HCT116 (cell line): ENCODE results near the gene FAM171A1. TPM values are rescaled to one million over a fixed set of nuclear protein-coding genes. Genes with fewer than 3 reads are reported as not detected.

Experiments used
- ATAC-seq: fragments of 200-7000 bp; cut with Tn5 transposase; 2 replicates; pipeline ENCODE4 v1.9.1; 2020; ENCODE audit warnings: mild to moderate bottlenecking, moderate library complexity
- BruUV-seq: library from RNA; stranded (reverse); fragments of 400-500 nt; replicated peaks from 2 replicates; lab custom pipeline; 2021; lab: Mats Ljungman, UMichigan
- CTCF ChIA-PET: fragments of 300-600 bp; sonication (Branson Sonifier 250); formaldehyde crosslinking; loops from one replicate; lab custom pipeline; 2021; ENCODE audit warnings: antibody characterized with exemption; lab: Charles Lee
- POLR2A ChIA-PET: fragments of 300-600, 350-600 bp; sonication (Branson Sonifier 250); formaldehyde crosslinking; loops from one replicate; lab custom pipeline; 2021; ENCODE audit warnings: antibody characterized with exemption; lab: Charles Lee
- RAD21 ChIA-PET, 2 experiments: fragments of 300-600 bp; sonication (Branson Sonifier 250); formaldehyde crosslinking; loops; one replicate each; lab custom pipeline; 2023; ENCODE audit warnings: low total read pairs in 2 of 2; ENCODE audit not compliant: uncharacterized antibody in 2 of 2, unreplicated experiment in 2 of 2, low non-redundant PET in 1 of 2; lab: Charles Lee
- DNase-seq: peaks from one replicate; pipeline ENCODE4 v3.0.0-alpha.2; 2010; ENCODE audit warnings: low read depth, low spot score
- H2AFZ ChIP-seq: fragments of 200-600 bp; shearing (Covaris generic), sonication (generic); 2 replicates; pipeline ENCODE4 v1.6.1; 2017; ENCODE audit warnings: low read depth, mixed run types, mixed read lengths, antibody characterized with exemption, low read length; ENCODE audit not compliant: poor library complexity, severe bottlenecking
- H3K27ac ChIP-seq: 2 replicates; pipeline ENCODE4 v1.5.1; 2012; ENCODE audit warnings: low read depth, low read length
- H3K27me3 ChIP-seq: fragments of 200-600 bp; sonication (generic); 2 replicates; pipeline ENCODE4 v1.6.1; 2016; ENCODE audit warnings: mixed run types, low read length, mixed read lengths; ENCODE audit not compliant: insufficient read depth
- H3K36me3 ChIP-seq, 2 experiments: fragments of 200-500 bp in 1 of 2; fragments of 200-600 bp in 1 of 2; sonication (Bioruptor generic) in 1 of 2; sonication (generic) in 1 of 2; 2 replicates each; pipeline versions ENCODE4 v1.5.1 to v1.6.1; 2014 to 2016; ENCODE audit warnings: low read length in 2 of 2, inconsistent platforms in 1 of 2, mixed read lengths in 1 of 2, mixed run types in 1 of 2; ENCODE audit not compliant: insufficient read depth in 2 of 2, control insufficient read depth in 1 of 2
- H3K4me1 ChIP-seq, 2 experiments: fragments of 200-600 bp in 1 of 2; sonication (generic) in 1 of 2; 2 replicates each; pipeline versions ENCODE4 v1.5.1 to v1.6.1; 2012 to 2017; ENCODE audit warnings: low read length in 2 of 2, inconsistent platforms in 1 of 2, mild to moderate bottlenecking in 1 of 2, mixed read lengths in 1 of 2, mixed run types in 1 of 2, moderate library complexity in 1 of 2; ENCODE audit not compliant: insufficient read depth in 2 of 2, control insufficient read depth in 1 of 2
- H3K4me2 ChIP-seq: fragments of 200-600 bp; sonication (generic); 2 replicates; pipeline ENCODE4 v1.6.1; 2017; ENCODE audit warnings: mixed run types, low read length, mixed read lengths
- H3K4me3 ChIP-seq, 2 experiments: fragments of 200-600 bp in 1 of 2; sonication (generic) in 1 of 2; replicated peaks in 1 of 2; 2 replicates each; pipeline ENCODE4 v1.5.1; 2011 to 2016; ENCODE audit warnings: low read length in 2 of 2, control low read depth in 1 of 2, low read depth in 1 of 2, mild to moderate bottlenecking in 1 of 2, mixed read lengths in 1 of 2, mixed run types in 1 of 2
- H3K79me2 ChIP-seq: fragments of 200-600 bp; sonication (generic); 2 replicates; pipeline ENCODE4 v1.6.1; 2017; ENCODE audit warnings: mild to moderate bottlenecking, mixed run types, low read length, moderate library complexity, mixed read lengths; ENCODE audit not compliant: insufficient read depth
- H3K9ac ChIP-seq: fragments of 200-600 bp; sonication (generic); 2 replicates; pipeline ENCODE4 v1.6.1; 2016; ENCODE audit warnings: low read length, mixed read lengths
- H3K9me2 ChIP-seq: fragments of 200-600 bp; sonication (generic), shearing (Covaris generic); 2 replicates; pipeline ENCODE4 v1.6.1; 2017; ENCODE audit warnings: mixed run types, mild to moderate bottlenecking, moderate library complexity; ENCODE audit not compliant: insufficient read depth
- H3K9me3 ChIP-seq, 2 experiments: fragments of 200-500 bp in 1 of 2; fragments of 200-600 bp in 1 of 2; sonication (Bioruptor generic) in 1 of 2; sonication (generic) in 1 of 2; 2 replicates each; pipeline ENCODE4 v1.6.1; 2014 to 2017; ENCODE audit warnings: low read length in 2 of 2, mixed read lengths in 2 of 2, inconsistent platforms in 1 of 2, low read depth in 1 of 2, mild to moderate bottlenecking in 1 of 2, mixed run types in 1 of 2, moderate library complexity in 1 of 2; ENCODE audit not compliant: control insufficient read depth in 1 of 2, insufficient read depth in 1 of 2
- H4K20me1 ChIP-seq: fragments of 200-600 bp; sonication (generic), shearing (Covaris generic); 2 replicates; pipeline ENCODE4 v1.6.1; 2017; ENCODE audit warnings: mixed run types, mild to moderate bottlenecking, moderate library complexity; ENCODE audit not compliant: insufficient read depth
- CBX3 ChIP-seq: IDR thresholded peaks from 2 replicates; pipeline ENCODE4 v1.6.1; 2012; ENCODE audit warnings: low read depth
- CEBPB ChIP-seq: IDR thresholded peaks from 2 replicates; pipeline ENCODE4 v1.6.1; 2012; ENCODE audit warnings: low read depth
- CTCF ChIP-seq, 3 experiments: fragments of 200-600 bp in 1 of 3; sonication (generic) in 1 of 3; IDR thresholded peaks in 2 of 3; conservative IDR thresholded peaks in 1 of 3; 2 replicates each; pipeline ENCODE4 v1.5.1; 2012 to 2017; ENCODE audit warnings: low read depth in 2 of 3, low read length in 2 of 3, antibody characterized with exemption in 1 of 3, borderline replicate concordance in 1 of 3, control low read depth in 1 of 3, mild to moderate bottlenecking in 1 of 3, mixed read lengths in 1 of 3, mixed run types in 1 of 3, moderate library complexity in 1 of 3; ENCODE audit not compliant: insufficient read depth in 1 of 3
- EGR1 ChIP-seq: IDR thresholded peaks from 2 replicates; pipeline ENCODE4 v1.6.1; 2012; ENCODE audit warnings: low read depth
- EZH2phosphoT487 ChIP-seq: fragments of 200-600 bp; IDR thresholded peaks from 2 replicates; pipeline ENCODE4 v1.6.1; 2018; ENCODE audit warnings: antibody characterized with exemption, borderline replicate concordance
- JUND ChIP-seq: IDR thresholded peaks from 2 replicates; pipeline ENCODE4 v1.6.1; 2012
- POLR2A ChIP-seq: IDR thresholded peaks from 2 replicates; pipeline ENCODE4 v1.7.0; 2011; ENCODE audit warnings: borderline replicate concordance; ENCODE audit not compliant: insufficient read depth, insufficient read length; ENCODE audit errors: extremely low read depth
- POLR2AphosphoS5 ChIP-seq: IDR thresholded peaks from 2 replicates; pipeline ENCODE4 v1.6.1; 2011; ENCODE audit warnings: mild to moderate bottlenecking, low read depth, low read length, moderate library complexity
- YY1 ChIP-seq: IDR thresholded peaks from 2 replicates; pipeline ENCODE4 v1.6.1; 2011; ENCODE audit warnings: low read length, low read depth, moderate library complexity, mild to moderate bottlenecking; ENCODE audit not compliant: insufficient replicate concordance; ENCODE audit errors: extremely low read depth
- ZFX ChIP-seq: fragments of 450-650 bp; IDR thresholded peaks from 2 replicates; pipeline ENCODE4 v1.6.1; 2017
- ZNF274 ChIP-seq: fragments of 200-500 bp; sonication (Bioruptor generic); IDR thresholded peaks from 2 replicates; pipeline ENCODE4 v1.6.1; 2014; ENCODE audit warnings: mild to moderate bottlenecking, low read depth, low read length, inconsistent platforms
- intact Hi-C: fragments of 100-400 bp; cut with micrococcal nuclease; formaldehyde crosslinking; loops from 2 replicates; pipeline ENCODE4 v1.10.0; 2022
- total RNA-seq: library from RNA; stranded (reverse); gene quantifications from one replicate; pipeline ENCODE4 v1.2.1, GENCODE V29; 2021; ENCODE audit not compliant: unreplicated experiment
- TF ChIP-seq, protein P1 (sequence below): IDR thresholded peaks from 2 replicates; pipeline ENCODE4 v1.6.1; 2012
- TF ChIP-seq, protein P2 (sequence below): IDR thresholded peaks from 2 replicates; pipeline ENCODE4 v1.6.1; 2012; ENCODE audit warnings: low read depth

FAM171A1 gene
- total RNA-seq, 1 experiment from 2014 or later, result 32.5 TPM

DNA sequence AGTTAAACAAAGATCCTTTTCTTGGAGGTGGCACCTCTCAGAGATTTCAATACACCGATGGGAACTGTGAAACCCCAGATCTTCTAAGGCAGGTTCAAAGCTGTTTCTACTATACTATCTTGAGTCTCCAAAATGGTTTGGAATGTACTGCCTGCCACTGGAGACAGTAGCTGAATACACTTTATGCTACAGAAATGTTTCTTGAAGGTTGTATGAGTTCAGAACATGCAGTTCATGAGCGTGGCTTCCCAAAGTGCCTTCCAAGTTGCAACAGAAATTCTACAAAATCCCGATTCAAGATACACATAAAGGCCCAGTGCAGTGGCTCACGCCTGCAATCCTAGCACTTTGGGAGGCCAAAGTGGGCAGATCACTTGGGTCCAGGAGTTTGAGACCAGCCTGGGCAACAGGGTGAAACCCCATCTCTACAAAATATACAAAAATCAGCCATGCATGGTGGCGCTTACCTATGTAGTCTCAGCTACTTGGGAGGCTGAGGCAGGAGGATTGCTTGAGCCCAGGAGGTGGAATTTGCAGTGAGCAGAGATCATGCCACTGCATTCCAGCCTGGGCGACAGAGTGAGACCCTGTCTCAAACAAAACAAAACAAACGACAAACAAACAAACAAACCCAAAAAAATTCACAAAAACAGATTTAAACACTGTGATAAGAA is 36.3 kb downstream of the FAM171A1 start:
- intact Hi-C loops, result no loop called here

DNA sequence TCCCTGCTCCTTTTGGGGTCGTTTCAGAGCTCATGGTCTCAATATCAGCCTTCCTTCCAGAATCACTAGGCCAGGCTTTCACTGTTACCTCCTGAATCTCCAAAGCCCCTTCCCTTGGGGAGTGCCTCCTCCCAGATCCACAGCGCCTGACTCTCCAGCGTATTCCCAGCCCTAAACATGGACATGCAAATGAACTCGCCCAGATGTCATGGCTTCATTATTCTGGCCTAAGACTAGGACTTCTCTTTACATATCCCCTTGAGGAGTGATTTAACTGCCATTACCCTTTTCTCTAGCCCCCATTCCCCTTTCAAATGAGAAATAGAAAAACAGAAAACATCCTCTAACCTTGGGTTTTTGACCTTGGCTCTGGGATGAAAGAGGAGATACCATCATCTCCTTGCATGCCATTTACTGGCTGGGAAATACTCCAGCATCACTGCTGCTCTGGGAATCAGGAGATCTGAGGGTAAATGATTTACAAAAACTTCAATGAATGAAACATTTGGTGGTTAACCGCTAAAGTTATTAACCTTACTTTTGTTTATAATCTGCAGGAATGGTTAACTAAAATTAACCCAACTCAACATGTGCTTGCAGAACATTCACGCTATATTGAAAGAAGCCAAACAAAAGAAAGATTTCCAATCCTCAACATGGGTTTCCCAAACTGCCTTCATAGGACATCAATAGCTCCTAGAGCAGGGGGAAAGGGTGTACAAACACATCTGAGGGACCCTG is 37.0 kb downstream of the FAM171A1 start:
- no peaks in the 10 kb centered on the region for H3K36me3 ChIP-seq
- peaks cover 36% of the 10 kb centered on the region for H3K79me2 ChIP-seq
- H3K4me2 ChIP-seq, result no peak overlapping the region
- BruUV-seq, result no TSS peak
- CTCF ChIA-PET, result no interaction called here
- ATAC-seq (no peak), DNase-seq (no peak)
- H3K4me1 ChIP-seq, result peaks cover 0 to 9% of the 10 kb centered on the region in 2 experiments; a peak in 1 of 4 replicates
- H4K20me1 ChIP-seq, result peaks cover 4% of the 10 kb centered on the region; the same call in 1 of the 2 replicates
- no peak overlapping the region for H2AFZ ChIP-seq
- H3K27ac ChIP-seq, result no peak overlapping the region
- POLR2A ChIA-PET, result no interaction called here
- intact Hi-C loops, result no loop called here
- no peaks in the 10 kb centered on the region for H3K27me3 ChIP-seq
- RAD21 ChIA-PET, result no interaction called here
- H3K9ac ChIP-seq, result no peak overlapping the region
- no peak overlapping the region for H3K4me3 ChIP-seq
- no peaks in the 10 kb centered on the region for H3K9me2 ChIP-seq
- H3K9me3 ChIP-seq, result no peaks in the 10 kb centered on the region
- TF ChIP-seq, protein P1, sequence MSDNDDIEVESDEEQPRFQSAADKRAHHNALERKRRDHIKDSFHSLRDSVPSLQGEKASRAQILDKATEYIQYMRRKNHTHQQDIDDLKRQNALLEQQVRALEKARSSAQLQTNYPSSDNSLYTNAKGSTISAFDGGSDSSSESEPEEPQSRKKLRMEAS, result no peak
- no peak for TF ChIP-seq CTCF (IDR thresholded peaks at IDR 0.05 in 2 of 3, conservative IDR thresholded peaks at IDR 0.05 in 1 of 3; ENCODE audit: borderline replicate concordance in 1 of 3, insufficient read depth in 1 of 3, low read depth in 2 of 3, low read length in 2 of 3)
- TF ChIP-seq POLR2A, result no peak
- no peak for TF ChIP-seq EGR1
- no peak for TF ChIP-seq EZH2phosphoT487
- no peak for TF ChIP-seq YY1
- no peak for TF ChIP-seq JUND
- no peak for TF ChIP-seq CBX3
- TF ChIP-seq, protein P2, sequence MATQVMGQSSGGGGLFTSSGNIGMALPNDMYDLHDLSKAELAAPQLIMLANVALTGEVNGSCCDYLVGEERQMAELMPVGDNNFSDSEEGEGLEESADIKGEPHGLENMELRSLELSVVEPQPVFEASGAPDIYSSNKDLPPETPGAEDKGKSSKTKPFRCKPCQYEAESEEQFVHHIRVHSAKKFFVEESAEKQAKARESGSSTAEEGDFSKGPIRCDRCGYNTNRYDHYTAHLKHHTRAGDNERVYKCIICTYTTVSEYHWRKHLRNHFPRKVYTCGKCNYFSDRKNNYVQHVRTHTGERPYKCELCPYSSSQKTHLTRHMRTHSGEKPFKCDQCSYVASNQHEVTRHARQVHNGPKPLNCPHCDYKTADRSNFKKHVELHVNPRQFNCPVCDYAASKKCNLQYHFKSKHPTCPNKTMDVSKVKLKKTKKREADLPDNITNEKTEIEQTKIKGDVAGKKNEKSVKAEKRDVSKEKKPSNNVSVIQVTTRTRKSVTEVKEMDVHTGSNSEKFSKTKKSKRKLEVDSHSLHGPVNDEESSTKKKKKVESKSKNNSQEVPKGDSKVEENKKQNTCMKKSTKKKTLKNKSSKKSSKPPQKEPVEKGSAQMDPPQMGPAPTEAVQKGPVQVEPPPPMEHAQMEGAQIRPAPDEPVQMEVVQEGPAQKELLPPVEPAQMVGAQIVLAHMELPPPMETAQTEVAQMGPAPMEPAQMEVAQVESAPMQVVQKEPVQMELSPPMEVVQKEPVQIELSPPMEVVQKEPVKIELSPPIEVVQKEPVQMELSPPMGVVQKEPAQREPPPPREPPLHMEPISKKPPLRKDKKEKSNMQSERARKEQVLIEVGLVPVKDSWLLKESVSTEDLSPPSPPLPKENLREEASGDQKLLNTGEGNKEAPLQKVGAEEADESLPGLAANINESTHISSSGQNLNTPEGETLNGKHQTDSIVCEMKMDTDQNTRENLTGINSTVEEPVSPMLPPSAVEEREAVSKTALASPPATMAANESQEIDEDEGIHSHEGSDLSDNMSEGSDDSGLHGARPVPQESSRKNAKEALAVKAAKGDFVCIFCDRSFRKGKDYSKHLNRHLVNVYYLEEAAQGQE, result no peak
- TF ChIP-seq ZNF274, result no peak
- no peak for TF ChIP-seq CEBPB
- no peak for TF ChIP-seq POLR2AphosphoS5
- no peak for TF ChIP-seq ZFX

More for the DNA sequence above, 36.3 kb downstream of the FAM171A1 start:
- POLR2A ChIA-PET, result no interaction called here
- peaks cover 4% of the 10 kb centered on the region; the same call in 1 of the 2 replicates for H4K20me1 ChIP-seq
- H2AFZ ChIP-seq, result no peak overlapping the region
- no peak overlapping the region for H3K4me3 ChIP-seq
- no peak overlapping the region for H3K4me2 ChIP-seq
- CTCF ChIA-PET, result no interaction called here
- no peak for ATAC-seq
- no peak for TF ChIP-seq POLR2A
- peaks cover 0 to 2% of the 10 kb centered on the region in 2 experiments; a peak in 1 of 4 replicates for H3K4me1 ChIP-seq
- H3K27me3 ChIP-seq, result no peaks in the 10 kb centered on the region
- peaks cover 39% of the 10 kb centered on the region for H3K79me2 ChIP-seq
- H3K36me3 ChIP-seq, result no peaks in the 10 kb centered on the region
- H3K27ac ChIP-seq, result no peak overlapping the region
- BruUV-seq, result no TSS peak
- no peak overlapping the region for H3K9ac ChIP-seq
- H3K9me2 ChIP-seq, result no peaks in the 10 kb centered on the region
- no peak for DNase-seq
- H3K9me3 ChIP-seq, result no peaks in the 10 kb centered on the region
- RAD21 ChIA-PET, result no interaction called here
